Breast epithelium (tissue), 4 donors: ENCODE measurements around the gene AMIGO2. TPM values are rescaled to one million over a fixed set of nuclear protein-coding genes. Genes with fewer than 3 reads are reported as not detected.
"Not testable (repeated sequence)": the region's sequence is repeated elsewhere in the genome, so short reads cannot be mapped to it uniquely, and the experiment has no call there.

Source experiments
- DNase-seq, 2 donors: peaks; one replicate each; pipeline ENCODE4 v3.0.0-alpha.2; 2019; ENCODE audit warnings: low spot score in 2 of 2
- H3K27ac ChIP-seq, 2 donors: fragments of 200-600 bp; sonication (generic) in 1 of 2; one replicate each; pipeline ENCODE4 v1.5.1; 2016 to 2019; ENCODE audit warnings: mild to moderate bottlenecking in 1 of 2
- H3K27me3 ChIP-seq, 2 donors: fragments of 200-600 bp; sonication (generic) in 1 of 2; one replicate each; pipeline versions ENCODE4 v1.5.1 to v1.6.0; 2017 to 2019; ENCODE audit warnings: control low read depth in 1 of 2, mild to moderate bottlenecking in 1 of 2
- H3K36me3 ChIP-seq: fragments of 200-600 bp; one replicate; pipeline ENCODE4 v1.5.1; 2019
- H3K4me1 ChIP-seq, 2 donors: fragments of 200-600 bp; sonication (generic); one replicate each; pipeline ENCODE4 v1.5.1; 2016 to 2019; ENCODE audit warnings: control low read depth in 1 of 2
- H3K4me3 ChIP-seq, 3 donors: fragments of 200-600 bp; sonication (generic); 1 replicate in 2 of 3; 2 replicates in 1 of 3; pipeline ENCODE4 v1.5.1; 2016 to 2019; ENCODE audit warnings: mild to moderate bottlenecking in 3 of 3, moderate library complexity in 2 of 3
- H3K9me3 ChIP-seq, 2 donors: fragments of 200-600 bp; sonication (generic) in 1 of 2; one replicate each; pipeline ENCODE4 v1.5.1; 2016 to 2019; ENCODE audit warnings: control low read depth in 1 of 2
- POLR2A ChIP-seq: fragments of 450-650 bp; IDR thresholded peaks from one replicate; pipeline ENCODE4 v1.6.1; 2016; ENCODE audit warnings: antibody characterized with exemption, mild to moderate bottlenecking, moderate library complexity
- POLR2AphosphoS5 ChIP-seq, 3 donors: sonication (generic); formaldehyde crosslinking; IDR thresholded peaks; one replicate each; pipeline ENCODE4 v1.6.1; 2017; ENCODE audit warnings: antibody characterized with exemption in 3 of 3
- intact Hi-C: fragments of 100-400 bp; cut with DNase I; formaldehyde crosslinking; loops from one replicate; pipeline ENCODE4 v1.15.1; 2023; ENCODE audit warnings: low total_unique reads
- total RNA-seq, 3 donors: library from RNA; depleted of rRNA; stranded (reverse); fragments of >200 nt; gene quantifications; one replicate each; pipeline ENCODE4 v1.1.0, GENCODE V29; 2016
- TF ChIP-seq, protein P1 (sequence below), 3 donors: fragments of 450-650 bp; IDR thresholded peaks; one replicate each; pipeline ENCODE4 v1.5.1; 2016 to 2017; ENCODE audit warnings: antibody characterized with exemption in 3 of 3, mild to moderate bottlenecking in 3 of 3, moderate library complexity in 3 of 3

Gene AMIGO2
- total RNA-seq, 3 donors from 2014 or later, result 6.7 to 57.7 (median 28.2) TPM

DNA sequence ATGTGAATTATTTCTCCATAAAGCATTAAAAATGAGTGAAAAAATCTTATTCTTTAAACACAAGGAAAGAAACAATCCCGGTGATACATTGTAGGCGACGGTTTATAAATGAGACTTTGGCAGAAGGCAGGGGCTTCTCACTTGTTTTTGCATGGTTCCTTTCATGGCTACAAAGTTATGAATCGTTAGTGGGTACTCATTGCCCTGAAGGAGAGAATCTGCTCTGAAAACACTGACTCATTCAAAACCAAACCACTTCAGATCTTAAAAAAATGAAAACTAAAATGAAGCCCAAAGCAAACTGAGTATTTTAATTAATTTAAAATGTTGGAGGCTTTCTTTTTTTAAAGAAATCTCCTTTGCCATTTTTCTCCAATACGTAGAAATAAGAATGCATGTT, 41.4 kb upstream of the AMIGO2 start:
- Histone ChIP-seq H3K27ac (peak overlapping the region in 1 of 2 donors; percentile 54), H3K36me3 (no peaks in the 10 kb centered on the region), H3K4me3 (no peak overlapping the region), H3K4me1 (no peaks in the 10 kb centered on the region), H3K27me3 (no peaks in the 10 kb centered on the region), H3K9me3 (no peaks in the 10 kb centered on the region)
- DNase-seq, result no peak
- TF ChIP-seq, protein P1, sequence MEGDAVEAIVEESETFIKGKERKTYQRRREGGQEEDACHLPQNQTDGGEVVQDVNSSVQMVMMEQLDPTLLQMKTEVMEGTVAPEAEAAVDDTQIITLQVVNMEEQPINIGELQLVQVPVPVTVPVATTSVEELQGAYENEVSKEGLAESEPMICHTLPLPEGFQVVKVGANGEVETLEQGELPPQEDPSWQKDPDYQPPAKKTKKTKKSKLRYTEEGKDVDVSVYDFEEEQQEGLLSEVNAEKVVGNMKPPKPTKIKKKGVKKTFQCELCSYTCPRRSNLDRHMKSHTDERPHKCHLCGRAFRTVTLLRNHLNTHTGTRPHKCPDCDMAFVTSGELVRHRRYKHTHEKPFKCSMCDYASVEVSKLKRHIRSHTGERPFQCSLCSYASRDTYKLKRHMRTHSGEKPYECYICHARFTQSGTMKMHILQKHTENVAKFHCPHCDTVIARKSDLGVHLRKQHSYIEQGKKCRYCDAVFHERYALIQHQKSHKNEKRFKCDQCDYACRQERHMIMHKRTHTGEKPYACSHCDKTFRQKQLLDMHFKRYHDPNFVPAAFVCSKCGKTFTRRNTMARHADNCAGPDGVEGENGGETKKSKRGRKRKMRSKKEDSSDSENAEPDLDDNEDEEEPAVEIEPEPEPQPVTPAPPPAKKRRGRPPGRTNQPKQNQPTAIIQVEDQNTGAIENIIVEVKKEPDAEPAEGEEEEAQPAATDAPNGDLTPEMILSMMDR (IDR thresholded peaks at IDR 0.05), result no peak
- no peak for TF ChIP-seq POLR2AphosphoS5 (IDR thresholded peaks at IDR 0.05)
- no peak for TF ChIP-seq POLR2A
- intact Hi-C loops, result no loop called here

DNA sequence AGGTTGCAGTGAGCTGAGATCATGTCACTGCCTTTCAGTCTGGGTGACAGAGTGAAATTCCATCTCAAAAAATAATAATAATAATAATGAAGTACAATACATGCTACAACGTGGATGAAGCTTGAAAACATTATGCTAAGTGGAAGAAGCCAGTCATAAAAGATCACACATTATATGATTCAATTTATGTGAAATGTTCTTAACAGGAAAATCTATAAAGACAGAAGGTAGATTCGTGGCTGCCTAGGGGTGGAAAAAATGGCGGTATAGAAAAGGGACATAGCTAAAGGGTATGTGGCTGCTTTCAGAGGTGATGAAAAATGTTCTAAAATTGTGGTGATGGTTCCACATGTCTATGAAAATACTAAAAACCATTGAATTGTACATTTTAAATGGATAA, 41.0 kb upstream of the AMIGO2 start:
- intact Hi-C loops, result no loop called here
- no peak for DNase-seq
- Histone ChIP-seq H3K4me3 (no peak overlapping the region), H3K9me3 (no peaks in the 10 kb centered on the region), H3K27ac (peak overlapping the region in 1 of 2 donors; percentile 54), H3K4me1 (no peaks in the 10 kb centered on the region), H3K36me3 (no peaks in the 10 kb centered on the region), H3K27me3 (no peaks in the 10 kb centered on the region)
- no peak for TF ChIP-seq POLR2AphosphoS5 (IDR thresholded peaks at IDR 0.05)
- TF ChIP-seq, protein P1 (IDR thresholded peaks at IDR 0.05), result no peak
- TF ChIP-seq POLR2A, result no peak

DNA sequence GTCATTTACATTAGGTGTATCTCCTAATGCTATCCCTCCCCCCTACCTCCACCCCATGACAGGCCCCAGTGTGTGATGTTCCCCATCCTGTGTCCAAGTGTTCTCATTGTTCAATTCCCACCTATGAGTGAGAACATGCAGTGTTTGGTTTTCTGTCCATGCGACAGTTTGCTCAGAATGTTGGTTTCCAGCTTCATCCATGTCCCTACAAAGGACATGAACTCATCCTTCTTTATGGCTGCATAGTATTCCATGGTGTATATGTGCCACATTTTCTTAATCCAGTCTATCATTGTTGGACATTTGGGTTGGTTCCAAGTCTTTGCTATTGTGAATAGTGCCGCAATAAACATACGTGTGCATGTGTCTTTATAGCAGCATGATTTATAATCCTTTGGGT, 37.5 kb upstream of the AMIGO2 start:
- intact Hi-C loops, DNase-seq, H3K4me1 ChIP-seq, H3K9me3 ChIP-seq, H3K36me3 ChIP-seq, H3K4me3 ChIP-seq, H3K27ac ChIP-seq, H3K27me3 ChIP-seq: not testable (repeated sequence)

DNA sequence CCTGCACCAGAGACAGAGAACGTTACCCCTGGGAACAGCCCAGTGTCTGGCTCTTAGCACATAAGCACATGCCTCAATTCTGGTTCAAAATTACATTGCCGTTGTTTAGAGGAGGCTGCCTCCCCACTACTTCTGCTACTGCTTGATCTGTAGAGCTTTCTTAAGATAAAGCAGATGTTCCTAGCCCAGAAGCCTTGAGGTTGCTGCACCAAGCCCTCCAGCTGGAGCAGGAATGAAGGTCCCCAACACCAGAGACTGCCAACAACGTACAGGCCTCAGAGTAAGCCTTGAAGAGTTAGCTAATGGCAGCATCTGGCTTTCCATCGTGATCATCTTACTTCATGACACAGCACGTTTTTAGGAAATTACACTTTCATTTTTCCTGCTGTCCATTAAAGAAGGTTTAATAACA, 34.7 kb upstream of the AMIGO2 start:
- Histone ChIP-seq H3K27me3 (no peaks in the 10 kb centered on the region), H3K4me3 (no peak overlapping the region), H3K9me3 (no peaks in the 10 kb centered on the region), H3K36me3 (no peaks in the 10 kb centered on the region), H3K27ac (no peak overlapping the region), H3K4me1 (no peaks in the 10 kb centered on the region)
- TF ChIP-seq POLR2A (no peak), POLR2AphosphoS5 (IDR thresholded peaks at IDR 0.05) (no peak)
- TF ChIP-seq, protein P1 (IDR thresholded peaks at IDR 0.05), result no peak
- DNase-seq, result no peak
- intact Hi-C loops, result no loop called here

DNA sequence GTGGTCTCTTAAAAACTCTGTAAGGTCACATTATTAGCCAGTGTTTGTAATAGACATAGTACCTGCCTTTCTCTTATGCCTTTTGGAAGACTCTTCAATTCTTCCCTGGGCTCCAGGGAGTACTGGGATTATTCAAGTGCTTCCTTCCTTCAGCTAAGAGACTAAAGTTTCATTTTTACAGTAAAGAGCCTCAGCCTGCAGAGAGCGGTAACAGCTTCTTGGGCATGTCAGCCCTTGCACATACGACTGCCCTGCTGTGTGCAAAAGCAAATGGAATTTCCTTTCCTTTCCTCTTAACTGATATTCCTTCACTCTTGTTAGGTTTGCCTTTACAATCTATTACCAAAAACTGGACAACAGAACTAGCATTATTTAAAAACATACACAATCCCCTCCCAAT, 32.9 kb upstream of the AMIGO2 start:
- Histone ChIP-seq H3K4me3 (no peak overlapping the region), H3K27ac (peak overlapping the region in 1 of 2 donors; percentile 1), H3K36me3 (no peaks in the 10 kb centered on the region), H3K27me3 (no peaks in the 10 kb centered on the region), H3K9me3 (no peaks in the 10 kb centered on the region), H3K4me1 (no peaks in the 10 kb centered on the region)
- TF ChIP-seq, protein P1 (IDR thresholded peaks at IDR 0.05), result no peak
- intact Hi-C loops, result no loop called here
- DNase-seq, result no peak

DNA sequence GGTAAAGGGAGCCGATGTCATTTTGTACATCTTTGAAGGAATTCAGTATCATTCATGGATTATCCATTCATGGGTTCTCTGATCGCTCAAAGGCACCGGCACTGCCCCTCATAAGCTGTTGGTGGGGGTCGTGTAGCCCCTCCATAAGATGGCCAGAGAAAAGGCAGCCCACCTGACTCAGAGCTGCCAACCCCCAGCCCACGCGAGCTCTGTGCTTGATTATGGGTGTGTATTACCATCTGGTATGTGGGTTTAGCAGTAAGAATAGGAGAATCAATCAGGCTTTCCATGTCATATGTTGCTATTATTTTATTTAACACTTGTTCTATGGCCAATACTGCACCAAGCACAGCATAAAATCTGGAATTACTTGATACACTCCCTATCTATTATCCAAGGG, 32.1 kb upstream of the AMIGO2 start:
- Histone ChIP-seq H3K27ac (no peak overlapping the region), H3K4me1 (no peaks in the 10 kb centered on the region), H3K4me3 (no peak overlapping the region), H3K9me3 (no peaks in the 10 kb centered on the region), H3K27me3 (no peaks in the 10 kb centered on the region), H3K36me3 (no peaks in the 10 kb centered on the region)
- intact Hi-C loops, result no loop called here
- no peak for DNase-seq
- TF ChIP-seq, protein P1 (IDR thresholded peaks at IDR 0.05), result no peak
- TF ChIP-seq POLR2AphosphoS5 (IDR thresholded peaks at IDR 0.05) (no peak), POLR2A (no peak)
